Measurements from ENCODE around the gene DNAH2.
A peak's percentile ranks its signal among the peaks of the same experiment; 100 is the strongest.

Gene DNAH2

GRCh38 chr17:7820231-7820630 is 102.7 kb downstream of the DNAH2 start:
- no peak for DNase-seq (ENCODE audit: low spot score)

- no peak for DNase-seq (ENCODE audit: low spot score)
These were observed 104.6 kb downstream of the DNAH2 start for GRCh38 chr17:7822126-7822525.

GRCh38 chr17:7823581-7824001 is 106.0 kb downstream of the DNAH2 start:
- no peak for DNase-seq (ENCODE audit: low spot score)

GRCh38 chr17:7824021-7824924 is 106.7 kb downstream of the DNAH2 start:
- DNase-seq (ENCODE audit: low spot score) = no peak

GRCh38 chr17:7825206-7825990 is 107.9 kb downstream of the DNAH2 start:
- DNase-seq (ENCODE audit: low spot score) = no peak

GRCh38 chr17:7830616-7831015 is 113.1 kb downstream of the DNAH2 start:
- DNase-seq (ENCODE audit: low spot score) = no peak

- no peak for DNase-seq (ENCODE audit: low spot score)
These were observed 113.7 kb downstream of the DNAH2 start for GRCh38 chr17:7831233-7831632.

- no peak for DNase-seq (ENCODE audit: low spot score)
These were observed 114.9 kb downstream of the DNAH2 start for GRCh38 chr17:7832431-7832830.

GRCh38 chr17:7833011-7833794 is 115.7 kb downstream of the DNAH2 start:
- DNase-seq (ENCODE audit: low spot score) = no peak

- DNase-seq (ENCODE audit: low spot score) = peak; percentile 91
These were observed 116.4 kb downstream of the DNAH2 start, which contains the start of gene KDM6B for GRCh38 chr17:7833795-7834541. Gene KDM6B (plus strand): TSS chr17:7834217. CDS start chr17:7845555, 11,338 bp downstream.

- peak; percentile 33 for DNase-seq (ENCODE audit: low spot score)
These were observed 117.0 kb downstream of the DNAH2 start for GRCh38 chr17:7834542-7834956.

- DNase-seq (ENCODE audit: low spot score) = peak; percentile 91
These were observed 117.6 kb downstream of the DNAH2 start for GRCh38 chr17:7834957-7835813.

GRCh38 chr17:7835814-7836595 is 118.5 kb downstream of the DNAH2 start:
- no peak for DNase-seq (ENCODE audit: low spot score)

GRCh38 chr17:7836596-7837407 is 119.3 kb downstream of the DNAH2 start:
- DNase-seq (ENCODE audit: low spot score) = peak; percentile 59

- DNase-seq (ENCODE audit: low spot score) = no peak
These were observed 120.0 kb downstream of the DNAH2 start for GRCh38 chr17:7837408-7838088.

- no peak for DNase-seq (ENCODE audit: low spot score)
These were observed 120.8 kb downstream of the DNAH2 start for GRCh38 chr17:7838090-7839075.

All from germinal center (tissue), 1 donor.